HFFc6 (cell line): ENCODE results near the gene PARP6. TPM values are rescaled to one million over a fixed set of nuclear protein-coding genes. Genes with fewer than 3 reads are reported as not detected.

Experiments
- DNase-seq: peaks from one replicate; pipeline ENCODE4 v3.0.0-alpha.2; 2018
- H3K27ac Mint-ChIP-seq: 2 replicates; pipeline ENCODE4 v1.8.0; 2020; ENCODE audit warnings: mild to moderate bottlenecking, mixed read lengths
- H3K27me3 Mint-ChIP-seq: 2 replicates; pipeline ENCODE4 v1.8.0; 2021; ENCODE audit warnings: mild to moderate bottlenecking, moderate library complexity, mixed read lengths; ENCODE audit not compliant: insufficient read depth
- H3K36me3 Mint-ChIP-seq: 2 replicates; pipeline ENCODE4 v1.8.0; 2021; ENCODE audit warnings: low read depth, mixed read lengths
- H3K4me1 Mint-ChIP-seq: 2 replicates; pipeline ENCODE4 v1.8.0; 2020; ENCODE audit warnings: low read depth, mixed read lengths
- H3K4me3 Mint-ChIP-seq: 2 replicates; pipeline ENCODE4 v1.8.0; 2020; ENCODE audit warnings: mild to moderate bottlenecking, moderate library complexity, mixed read lengths
- H3K9me3 Mint-ChIP-seq: 2 replicates; pipeline ENCODE4 v1.8.0; 2020; ENCODE audit warnings: mild to moderate bottlenecking, mixed read lengths
- CTCF ChIP-seq: fragments of 200-600 bp; sonication (generic); IDR thresholded peaks from 2 replicates; pipeline ENCODE4 v1.5.0; 2021; ENCODE audit warnings: antibody characterized with exemption, mild to moderate bottlenecking
- total RNA-seq, 6 experiments: library from RNA; stranded (reverse); fragmentation: NEBNext Ultra II Directional; extraction: Animal tissue kit (Norgen Biotek cat#: 25700); gene quantifications; 2 replicates in 1 of 6; 3 replicates in 5 of 6; pipeline ENCODE4 v1.2.3, GENCODE V29; 2021

Gene PARP6
- total RNA-seq, 6 experiments from 2014 or later: 21.6 to 27.8 (median 24.6) TPM

DNA sequence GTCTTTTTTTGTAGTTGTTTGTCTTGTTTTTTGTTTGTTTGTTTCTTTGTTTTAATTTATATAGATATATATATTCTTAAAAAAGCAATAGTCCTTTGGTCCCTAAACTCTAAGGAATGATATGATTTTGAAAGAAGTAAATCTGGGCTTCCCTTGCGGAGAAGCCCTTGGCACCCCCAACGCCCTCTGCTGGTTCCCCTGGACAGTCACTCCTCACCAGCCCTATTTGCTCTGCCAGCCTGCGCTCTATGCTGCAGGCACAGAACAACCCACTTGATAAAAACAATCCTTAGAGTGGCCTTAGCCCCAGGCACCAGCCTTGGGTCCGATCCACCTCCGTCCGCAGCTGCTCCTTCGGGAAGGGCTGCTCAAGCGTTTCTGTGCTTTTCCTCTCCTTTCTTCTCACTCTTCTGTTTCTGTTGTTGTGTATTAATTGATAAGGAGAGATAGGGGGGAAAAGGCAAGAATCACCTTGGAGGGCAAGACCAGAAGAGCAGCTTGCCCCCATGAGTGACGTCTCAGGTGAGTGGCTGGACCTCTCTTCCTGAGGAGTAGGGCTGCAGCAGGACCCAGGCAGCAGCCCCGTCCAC lies 13.7 kb upstream of the PARP6 start:
- DNase-seq: no peak
- H3K4me3 Mint-ChIP-seq: no peak overlapping the region
- H3K27me3 Mint-ChIP-seq: peaks cover 11% of the 10 kb centered on the region

GRCh38 chr15:72285402-72285801 lies 13.0 kb upstream of the PARP6 start:
- TF ChIP-seq CTCF: no peak; the same call in 1 of the 2 replicates
- Mint-ChIP-seq H3K9me3 (no peaks in the 10 kb centered on the region), H3K4me1 (peaks cover 14% of the 10 kb centered on the region), H3K27ac (no peak overlapping the region), H3K4me3 (no peak overlapping the region), H3K27me3 (peaks cover 6% of the 10 kb centered on the region), H3K36me3 (no peaks in the 10 kb centered on the region)
- no peak for DNase-seq

More for the DNA sequence above, 13.7 kb upstream of the PARP6 start:
- H3K36me3 Mint-ChIP-seq: no peaks in the 10 kb centered on the region
- H3K27ac Mint-ChIP-seq: no peak overlapping the region
- peaks cover 14% of the 10 kb centered on the region for H3K4me1 Mint-ChIP-seq
- no peaks in the 10 kb centered on the region for H3K9me3 Mint-ChIP-seq
- TF ChIP-seq CTCF: peak; percentile 70

DNA sequence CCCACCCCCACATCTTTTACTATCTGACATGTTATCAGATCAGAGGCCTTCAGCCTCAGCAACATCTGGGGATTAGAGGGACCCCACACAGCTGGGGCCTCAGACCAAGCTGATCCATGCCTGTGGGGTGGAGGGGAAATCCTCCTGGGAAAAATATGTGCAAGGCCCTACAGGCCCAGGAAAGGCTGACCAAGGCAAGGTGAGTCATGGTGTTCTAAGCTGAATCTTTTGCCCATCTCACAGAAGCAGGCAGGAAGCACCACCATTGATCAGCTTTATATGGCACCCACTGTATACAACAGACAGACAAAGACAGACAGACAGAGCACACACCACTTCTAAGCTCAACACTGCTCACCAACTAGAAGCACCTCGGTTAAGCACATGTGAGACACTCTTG lies 12.4 kb upstream of the PARP6 start:
- Mint-ChIP-seq H3K4me3 (no peak overlapping the region), H3K4me1 (peaks cover 14% of the 10 kb centered on the region), H3K27me3 (peaks cover 7% of the 10 kb centered on the region), H3K36me3 (no peaks in the 10 kb centered on the region), H3K27ac (no peak overlapping the region), H3K9me3 (no peaks in the 10 kb centered on the region)
- TF ChIP-seq CTCF: no peak
- no peak for DNase-seq

- no peaks in the 10 kb centered on the region for H3K36me3 Mint-ChIP-seq
- H3K4me1 Mint-ChIP-seq: peaks cover 14% of the 10 kb centered on the region
- no peak overlapping the region for H3K4me3 Mint-ChIP-seq
- H3K27me3 Mint-ChIP-seq: peaks cover 16% of the 10 kb centered on the region
- no peak overlapping the region for H3K27ac Mint-ChIP-seq
- DNase-seq: no peak
- H3K9me3 Mint-ChIP-seq: no peaks in the 10 kb centered on the region
- TF ChIP-seq CTCF: no peak
Observed at GRCh38 chr15:72281713-72282112, 9.4 kb upstream of the PARP6 start.

GRCh38 chr15:72280751-72281150 lies 8.4 kb upstream of the PARP6 start:
- Mint-ChIP-seq H3K4me3 (no peak overlapping the region), H3K4me1 (peaks cover 20% of the 10 kb centered on the region), H3K27ac (no peak overlapping the region), H3K27me3 (peaks cover 16% of the 10 kb centered on the region), H3K36me3 (no peaks in the 10 kb centered on the region), H3K9me3 (no peaks in the 10 kb centered on the region)
- no peak for TF ChIP-seq CTCF
- DNase-seq: no peak

GRCh38 chr15:72278737-72279136 lies 6.4 kb upstream of the PARP6 start:
- no peaks in the 10 kb centered on the region for H3K36me3 Mint-ChIP-seq
- no peak for TF ChIP-seq CTCF
- peaks cover 19% of the 10 kb centered on the region for H3K4me1 Mint-ChIP-seq
- no peaks in the 10 kb centered on the region for H3K9me3 Mint-ChIP-seq
- DNase-seq: no peak
- H3K27me3 Mint-ChIP-seq: peaks cover 16% of the 10 kb centered on the region
- H3K4me3 Mint-ChIP-seq: no peak overlapping the region
- no peak overlapping the region for H3K27ac Mint-ChIP-seq
